ENCODE data around the gene JAKMIP2.
"Not testable (repeated sequence)": the region's sequence is repeated elsewhere in the genome, so short reads cannot be mapped to it uniquely, and the experiment has no call there.

The JAKMIP2 gene

DNA sequence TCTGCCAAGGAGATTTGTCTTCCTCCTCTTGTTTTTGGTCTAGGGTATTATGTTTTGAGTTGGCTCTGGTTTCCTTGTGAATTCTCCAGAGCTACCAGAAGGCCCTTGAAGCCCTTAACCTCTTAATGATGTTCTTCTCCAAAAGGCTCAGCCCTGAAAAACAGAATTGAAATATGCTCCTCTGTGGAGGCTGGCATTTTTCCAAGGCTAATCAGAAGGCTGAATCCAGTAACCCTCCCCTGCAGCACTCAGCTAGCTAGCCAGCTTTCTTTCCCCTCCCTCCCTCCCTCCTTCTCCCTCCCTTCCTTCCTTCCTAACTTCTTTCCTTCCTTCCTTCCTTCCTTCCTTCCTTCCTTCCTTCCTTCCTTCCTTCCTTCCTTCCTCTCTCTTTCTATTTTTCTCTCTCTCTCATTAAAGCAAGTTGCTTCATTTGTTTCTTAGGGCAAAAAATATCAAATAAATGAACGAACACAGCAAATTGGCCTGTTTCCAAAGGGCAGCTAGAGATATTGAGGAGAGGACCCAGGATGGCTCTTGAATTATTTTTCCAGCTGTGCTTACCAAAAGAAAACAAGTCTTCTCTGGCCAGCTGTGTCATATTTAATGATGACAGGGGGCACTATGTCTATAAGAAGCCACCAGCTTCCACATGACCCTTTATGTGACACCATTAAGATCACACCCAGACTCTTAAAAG is 38.7 kb downstream of the JAKMIP2 start:
- DNase-seq = no peak

DNA sequence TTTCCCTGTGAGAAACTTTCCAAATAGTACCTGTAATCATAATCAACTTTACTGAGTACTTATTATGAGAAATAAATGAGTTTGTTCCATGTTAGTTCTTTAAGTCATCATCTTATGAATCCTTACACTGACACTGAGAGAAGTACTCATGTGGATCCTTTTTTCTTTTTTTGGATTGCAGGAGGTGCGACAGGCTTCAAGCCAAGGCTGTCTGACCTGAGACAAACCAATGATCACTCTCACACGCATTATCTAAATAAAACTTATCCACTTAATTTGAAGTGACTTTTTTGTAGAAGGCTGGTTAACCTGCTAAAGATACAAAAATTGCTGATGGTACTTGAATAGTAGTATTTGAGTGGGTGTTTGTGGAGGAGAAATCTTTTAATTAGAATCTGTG is 39.5 kb downstream of the JAKMIP2 start:
- no peak for DNase-seq

DNA sequence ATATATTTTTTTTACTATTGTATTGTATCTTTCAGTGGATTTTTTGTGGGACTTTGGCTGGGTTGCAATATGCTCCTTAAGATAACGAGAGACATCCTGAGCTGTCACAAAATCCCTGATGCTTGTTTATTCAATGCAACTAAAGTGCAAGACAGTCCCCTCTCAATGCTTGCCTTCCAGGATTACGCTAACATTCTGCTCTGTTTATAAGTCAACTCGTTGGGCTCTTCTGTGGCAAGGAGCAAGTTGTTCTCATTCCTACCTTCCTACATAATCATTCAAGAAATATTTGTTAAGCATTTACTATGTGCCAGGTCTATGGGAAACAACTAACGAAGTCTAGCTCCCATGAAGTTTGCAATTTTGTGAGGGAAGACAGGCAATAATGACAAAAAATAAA is 40.4 kb downstream of the JAKMIP2 start:
- DNase-seq = no peak

DNA sequence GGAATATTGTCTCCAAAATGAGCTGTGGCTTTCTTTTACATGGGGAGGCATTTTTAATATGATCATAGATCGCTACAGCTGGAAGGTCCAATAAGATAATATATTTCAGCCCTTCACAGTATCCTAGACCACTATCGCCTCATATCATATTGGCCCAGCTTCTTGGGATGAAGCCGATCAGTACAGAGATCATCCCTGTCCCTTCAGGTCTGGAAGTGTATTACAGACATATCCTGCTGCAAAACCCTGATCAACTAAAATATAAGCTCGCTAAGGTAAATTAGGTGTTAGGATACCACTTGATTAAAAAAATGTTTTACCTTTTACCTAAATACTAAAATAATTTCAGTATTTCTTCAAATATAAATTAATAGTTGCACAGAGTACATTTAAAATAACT is 41.7 kb downstream of the JAKMIP2 start:
- DNase-seq = no peak

GRCh38 chr5:147737921-147738320 is 44.6 kb downstream of the JAKMIP2 start:
- no peak for DNase-seq

- DNase-seq = no peak
Measured at GRCh38 chr5:147735621-147736125, 46.9 kb downstream of the JAKMIP2 start.

DNA sequence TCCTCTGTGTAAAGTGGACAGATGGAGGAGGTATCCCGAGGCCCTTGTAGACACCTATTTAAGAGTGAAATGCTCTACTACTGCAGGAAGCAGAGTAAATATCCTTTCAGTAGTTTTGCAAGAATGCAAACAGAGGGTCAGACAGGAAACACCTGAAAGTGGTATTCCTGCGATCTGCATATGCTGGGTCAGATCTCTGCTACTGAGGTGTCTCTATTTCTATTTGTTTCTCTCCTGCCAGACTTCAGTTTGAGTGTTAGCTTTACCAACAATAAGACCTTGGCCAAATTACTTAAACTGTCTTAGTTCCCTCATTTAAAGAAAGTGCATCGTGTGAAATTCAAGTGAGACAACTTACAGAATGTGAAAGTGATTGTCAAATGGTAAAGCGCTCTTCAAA is 47.6 kb downstream of the JAKMIP2 start:
- no peak for DNase-seq

GRCh38 chr5:147733075-147733474 is 49.5 kb downstream of the JAKMIP2 start:
- no peak for DNase-seq

GRCh38 chr5:147732291-147732883 is 50.1 kb downstream of the JAKMIP2 start:
- no peak for DNase-seq

- no peak for DNase-seq
Measured at GRCh38 chr5:147731431-147732290, 50.9 kb downstream of the JAKMIP2 start.

GRCh38 chr5:147727200-147727599 is 55.3 kb downstream of the JAKMIP2 start:
- DNase-seq = no peak

GRCh38 chr5:147721191-147721960 is 61.2 kb downstream of the JAKMIP2 start:
- DNase-seq = not testable (repeated sequence)

DNA sequence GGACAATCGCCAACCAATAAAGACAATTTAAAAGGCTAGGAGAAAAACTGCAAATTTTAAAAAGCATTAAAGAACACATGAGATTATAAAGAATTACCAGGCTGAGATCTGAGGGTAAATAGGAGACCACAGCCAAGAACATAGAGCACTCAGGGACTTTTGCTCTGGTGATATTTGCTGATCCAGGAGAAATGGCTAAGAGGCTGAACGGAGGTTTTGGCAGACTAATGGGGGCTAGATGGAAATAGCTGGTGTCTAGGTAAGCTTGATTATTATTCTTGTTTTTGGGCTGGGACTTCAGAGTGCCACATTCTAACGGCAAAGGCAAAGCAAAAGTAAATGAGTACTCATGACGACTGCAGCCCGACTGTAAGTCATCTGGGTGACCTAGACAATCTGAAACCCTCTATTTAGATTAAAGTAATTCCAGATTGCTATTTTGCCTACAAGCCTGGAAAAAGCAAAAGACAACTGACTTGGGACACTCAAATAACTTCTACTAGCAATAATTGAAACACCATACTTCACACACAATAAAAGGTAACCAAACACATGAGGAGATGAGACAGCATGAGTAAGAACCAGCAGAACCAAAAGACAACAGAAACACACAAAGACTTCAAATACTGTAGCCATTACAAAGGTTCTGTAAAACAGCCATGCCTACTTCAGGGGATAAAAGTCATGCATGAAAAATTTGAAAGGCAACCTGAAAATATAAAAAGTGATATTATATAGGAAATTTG is 68.8 kb downstream of the JAKMIP2 start:
- DNase-seq = peak; percentile 23

DNA sequence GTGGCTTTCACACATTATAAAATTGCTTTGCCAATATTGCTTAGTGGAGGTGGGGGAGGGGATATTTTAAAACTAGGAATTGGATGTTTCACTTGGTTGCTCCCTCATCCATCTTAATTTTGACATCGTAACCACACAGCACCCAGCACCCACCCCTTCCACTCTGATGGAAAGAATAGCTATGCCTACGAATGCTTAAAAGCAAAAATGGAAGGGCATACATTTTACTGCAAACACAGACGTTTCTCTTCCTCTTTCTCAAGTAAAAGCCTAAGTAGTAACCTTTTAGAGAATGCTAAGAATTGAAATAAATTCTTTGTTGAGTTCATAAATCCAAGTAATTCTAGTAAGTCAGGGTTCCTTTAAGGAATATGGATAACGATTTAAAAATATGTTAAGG is 69.9 kb downstream of the JAKMIP2 start:
- DNase-seq = no peak

- no peak for DNase-seq
Measured at GRCh38 chr5:147712019-147712418, 70.5 kb downstream of the JAKMIP2 start.

DNA sequence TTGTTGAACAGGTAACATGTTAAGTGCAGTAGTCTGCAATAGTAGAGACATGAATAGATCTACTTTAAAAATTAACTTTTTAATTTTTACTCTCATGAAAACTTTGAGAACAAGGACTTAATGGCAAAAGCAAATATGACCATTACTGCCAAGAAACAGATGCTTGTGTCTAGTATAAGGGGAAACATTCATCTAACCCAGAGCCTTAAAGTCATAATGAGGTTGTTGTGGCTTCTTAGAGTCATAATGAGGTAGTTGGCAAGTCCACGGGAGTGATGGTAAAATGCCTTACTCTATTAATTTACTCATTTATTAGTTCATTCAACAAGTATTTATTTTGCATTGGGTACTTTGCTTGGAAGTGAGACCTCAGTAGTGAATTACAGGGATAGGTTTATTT is 71.5 kb downstream of the JAKMIP2 start:
- DNase-seq = no peak

GRCh38 chr5:147708708-147709107 is 73.8 kb downstream of the JAKMIP2 start:
- no peak for DNase-seq

GRCh38 chr5:147704544-147704943 is 78.0 kb downstream of the JAKMIP2 start:
- DNase-seq = no peak

DNA sequence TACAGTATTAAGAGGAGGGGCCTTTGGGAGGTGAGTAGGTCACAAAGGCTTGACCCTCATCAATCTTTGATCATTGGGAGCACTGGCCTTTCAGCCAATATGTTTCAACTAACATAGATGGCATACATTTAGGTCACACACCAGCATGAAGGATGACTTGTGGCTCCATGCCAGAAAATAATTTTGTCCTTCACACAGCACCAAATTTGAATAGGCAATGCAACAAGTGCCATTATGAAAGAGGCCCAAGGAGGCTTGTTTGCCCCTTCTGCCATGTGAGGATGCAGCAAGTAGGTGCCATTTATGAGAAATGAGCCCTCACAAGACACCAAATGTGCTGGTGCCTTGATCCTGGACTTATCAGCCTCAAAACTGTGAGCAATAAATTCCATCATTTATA is 81.1 kb downstream of the JAKMIP2 start:
- DNase-seq = no peak

DNA sequence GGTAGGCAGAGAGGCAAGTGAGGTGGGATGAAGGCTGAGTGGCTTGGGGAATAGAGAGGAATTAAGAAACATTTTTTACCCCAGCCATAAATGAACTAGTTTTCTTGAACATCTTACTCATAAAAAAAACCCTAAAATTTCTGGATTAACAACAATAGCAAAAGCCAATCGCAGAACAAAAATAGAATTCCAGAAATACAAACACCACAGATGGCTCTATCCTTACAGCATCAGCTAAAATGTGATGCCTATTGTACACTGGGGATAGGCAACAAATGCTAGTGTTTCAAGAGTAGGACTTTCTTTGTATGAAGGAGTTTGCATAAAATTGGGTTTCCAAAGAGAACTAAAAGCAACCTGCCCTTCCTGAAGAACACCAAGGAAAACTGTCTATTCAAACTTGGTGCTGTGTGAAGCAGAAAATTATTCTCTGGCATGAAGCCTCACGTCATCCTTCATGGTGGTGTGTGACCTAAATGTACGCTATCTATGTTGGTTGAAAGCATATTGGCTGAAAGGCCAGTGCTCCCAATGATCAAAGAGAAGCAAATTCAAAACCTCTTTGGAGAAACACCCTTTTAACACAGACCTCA is 82.9 kb downstream of the JAKMIP2 start:
- no peak for DNase-seq

DNA sequence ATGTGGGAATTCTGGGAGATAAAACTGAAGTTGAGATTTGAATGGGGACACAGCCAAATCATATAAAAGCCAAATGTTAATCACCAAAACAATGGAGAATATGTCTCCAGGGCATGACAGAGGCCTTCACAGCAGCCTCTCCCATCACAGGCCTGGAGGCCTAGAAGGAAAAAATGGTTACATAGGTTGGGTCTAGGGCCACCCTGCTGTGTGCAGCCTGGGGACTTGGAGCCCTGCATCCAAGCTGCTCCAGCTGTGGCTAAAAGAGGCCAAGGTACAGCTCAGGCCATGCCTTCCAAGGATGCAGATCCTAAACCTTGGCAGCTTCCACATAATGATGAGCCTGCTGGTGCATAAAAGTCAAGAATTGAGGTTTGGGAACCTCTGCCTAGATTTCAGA is 85.1 kb downstream of the JAKMIP2 start:
- DNase-seq = no peak

- no peak for DNase-seq
Measured at GRCh38 chr5:147694772-147695171, 87.8 kb downstream of the JAKMIP2 start.
